RWPE2 (cell line): ENCODE data around the gene ZSCAN9.

Experiments
- ATAC-seq: fragments of 200-7000 bp; cut with Tn5 transposase; 3 replicates; pipeline ENCODE4 v1.9.1; 2021; ENCODE audit warnings: low read depth
- DNase-seq: peaks from one replicate; pipeline ENCODE4 v3.0.0-alpha.2; 2020; ENCODE audit warnings: low spot score
- H3K27ac ChIP-seq: fragments of 450-650 bp; 2 replicates; pipeline ENCODE4 v1.5.1; 2017; ENCODE audit warnings: mild to moderate bottlenecking; ENCODE audit not compliant: poor library complexity, severe bottlenecking
- H3K27me3 ChIP-seq: fragments of 250-450 bp; sonication (Bioruptor Pico); 2 replicates; pipeline ENCODE4 v1.5.1; 2021; ENCODE audit warnings: mild to moderate bottlenecking, moderate library complexity; ENCODE audit not compliant: insufficient read depth, poor library complexity, severe bottlenecking
- H3K36me3 ChIP-seq: fragments of 250-450 bp; sonication (Bioruptor Pico); 2 replicates; pipeline ENCODE4 v1.5.1; 2020; ENCODE audit warnings: low read depth, mild to moderate bottlenecking, moderate library complexity
- H3K4me1 ChIP-seq: fragments of 250-450 bp; sonication (Bioruptor Pico); 2 replicates; pipeline ENCODE4 v1.5.1; 2021; ENCODE audit warnings: mild to moderate bottlenecking, moderate library complexity; ENCODE audit not compliant: insufficient read depth, poor library complexity, severe bottlenecking
- H3K4me3 ChIP-seq: fragments of 250-450 bp; sonication (Bioruptor Pico); 2 replicates; pipeline ENCODE4 v1.5.1; 2021; ENCODE audit warnings: mild to moderate bottlenecking, moderate library complexity; ENCODE audit not compliant: severe bottlenecking
- H3K9me3 ChIP-seq: fragments of 250-450 bp; sonication (Bioruptor Pico); 2 replicates; pipeline ENCODE4 v1.5.1; 2021; ENCODE audit warnings: mild to moderate bottlenecking, moderate library complexity; ENCODE audit not compliant: severe bottlenecking
- CTCF ChIP-seq: fragments of 450-650 bp; IDR thresholded peaks from one replicate; pipeline ENCODE4 v1.5.1; 2017; ENCODE audit warnings: mild to moderate bottlenecking, moderate library complexity; ENCODE audit not compliant: poor library complexity, severe bottlenecking

ZSCAN9 gene

DNA sequence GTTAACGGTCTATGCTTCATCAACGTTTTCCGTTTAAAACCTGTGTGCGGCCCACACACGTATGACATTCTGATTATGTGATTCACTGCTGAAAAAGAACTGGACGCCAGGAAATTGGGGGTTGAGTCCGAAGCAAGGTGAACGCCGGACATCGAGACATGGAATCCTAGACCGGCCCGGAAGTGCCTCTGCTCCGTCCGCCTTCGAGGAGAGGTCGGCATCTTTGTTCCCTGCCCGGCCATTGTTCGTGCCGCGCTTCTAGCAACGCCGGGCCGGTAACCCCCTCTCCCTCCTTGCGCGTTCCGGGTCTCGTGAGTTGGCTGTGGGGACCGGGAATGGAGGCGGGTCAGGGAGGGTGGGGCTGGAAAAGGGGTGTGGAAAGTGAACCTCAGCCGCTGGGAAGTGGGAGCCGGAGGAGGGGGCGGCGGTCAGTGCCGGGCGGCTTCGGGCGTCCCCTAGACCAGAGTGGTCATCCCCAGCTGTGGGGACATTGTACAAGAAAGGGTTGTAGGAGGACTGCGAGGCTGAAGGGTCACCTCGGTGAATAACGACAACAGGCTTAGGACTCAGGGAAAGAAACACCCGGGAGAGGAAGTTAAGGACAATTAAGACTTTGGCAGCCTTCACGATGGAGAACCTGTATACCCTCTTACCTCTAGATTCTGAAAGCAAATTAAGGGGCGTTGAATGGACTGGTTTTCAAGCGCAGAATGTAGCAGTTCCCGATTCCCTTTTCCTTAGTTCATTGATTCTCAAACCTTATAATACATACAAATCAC, at the start of gene ZSCAN9:
Gene ZSCAN9 (plus strand): TSS at position 220 of the 779 bp plus-strand sequence. CDS start 1,810 bp downstream, outside the sequence.
- H3K9me3 ChIP-seq = no peaks in the 10 kb centered on the region
- H3K27ac ChIP-seq = peak within 1 kb of the TSS; percentile 63
- peaks cover 39% of the 10 kb centered on the region for H3K36me3 ChIP-seq
- DNase-seq = peak; percentile 89
- H3K27me3 ChIP-seq = no peaks in the 10 kb centered on the region
- TF ChIP-seq CTCF = no peak
- H3K4me1 ChIP-seq = peaks cover 12% of the 10 kb centered on the region
- peak within 1 kb of the TSS; percentile 64 for H3K4me3 ChIP-seq
- ATAC-seq = peak; percentile 97

- no peak for TF ChIP-seq CTCF
- Histone ChIP-seq H3K9me3 (no peaks in the 10 kb centered on the region), H3K27me3 (no peaks in the 10 kb centered on the region), H3K36me3 (no peaks in the 10 kb centered on the region), H3K27ac (no peak overlapping the region), H3K4me1 (no peaks in the 10 kb centered on the region), H3K4me3 (no peak overlapping the region)
- no peak for DNase-seq
- no peak for ATAC-seq
Observed at GRCh38 chr6:28176373-28176772, 48.7 kb upstream of the ZSCAN9 start.

DNA sequence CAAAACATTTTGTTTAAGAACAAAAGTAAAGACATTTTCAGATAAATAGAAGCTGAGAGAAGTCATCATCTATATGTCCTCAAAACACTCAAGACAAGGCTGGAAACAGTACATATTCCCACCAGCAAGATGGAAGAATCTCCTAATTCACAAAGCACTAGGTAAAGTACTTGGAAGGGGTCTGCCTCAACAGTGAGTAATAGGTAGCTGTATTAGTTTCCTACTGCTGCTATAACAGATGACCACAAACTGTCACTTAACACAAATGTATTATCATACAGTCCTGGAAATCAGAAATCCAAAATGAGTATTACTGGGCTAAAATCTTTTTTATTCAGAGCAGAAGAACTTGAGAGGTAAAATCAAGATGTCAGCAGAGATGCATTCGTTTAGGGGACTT, 42.8 kb upstream of the ZSCAN9 start:
- H3K36me3 ChIP-seq = no peaks in the 10 kb centered on the region
- H3K27ac ChIP-seq = no peak overlapping the region
- ATAC-seq (no peak), DNase-seq (no peak)
- no peaks in the 10 kb centered on the region for H3K4me1 ChIP-seq
- no peak for TF ChIP-seq CTCF
- no peak overlapping the region for H3K4me3 ChIP-seq
- no peaks in the 10 kb centered on the region for H3K27me3 ChIP-seq
- H3K9me3 ChIP-seq = peaks cover 7% of the 10 kb centered on the region

DNA sequence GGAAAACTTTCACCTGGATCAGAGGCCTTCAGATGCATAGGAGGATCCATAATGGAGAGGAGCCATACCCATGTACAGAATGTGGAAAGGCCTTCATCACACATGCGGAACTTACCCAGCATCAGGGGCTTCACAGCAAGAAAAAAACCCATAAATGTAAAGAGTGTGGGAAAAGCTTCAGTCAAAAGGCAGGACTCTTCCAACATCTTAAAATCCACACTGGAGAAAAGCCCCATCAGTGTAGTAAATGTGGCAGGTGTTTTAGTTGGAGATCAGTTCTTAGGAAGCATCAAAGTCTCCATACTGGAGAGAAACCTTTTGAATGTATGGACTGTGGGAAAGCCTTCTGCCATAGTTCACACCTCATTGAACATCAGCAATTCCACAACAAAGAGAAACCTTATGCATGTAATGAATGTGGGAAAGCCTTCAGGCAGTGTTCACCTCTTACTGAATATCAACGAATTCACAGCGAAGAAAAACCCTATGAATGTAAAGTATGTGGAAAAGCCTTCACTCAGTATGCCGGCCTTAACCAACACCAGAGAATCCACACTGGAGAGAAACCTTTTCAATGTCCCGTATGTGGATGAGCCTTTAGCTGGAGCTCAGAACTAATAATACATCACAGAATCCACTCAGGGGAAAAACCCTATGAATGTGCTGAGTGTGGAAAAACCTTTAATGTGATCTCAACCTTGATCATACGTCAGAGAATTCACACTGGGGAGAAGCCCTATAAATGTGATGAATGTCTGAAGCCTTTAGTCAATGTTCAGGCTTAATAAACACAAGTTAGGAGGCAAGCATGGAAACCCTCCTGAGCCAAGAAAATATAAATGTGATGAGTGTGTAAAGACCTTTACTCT, 36.7 kb upstream of the ZSCAN9 start:
- H3K4me1 ChIP-seq = no peaks in the 10 kb centered on the region
- no peak for TF ChIP-seq CTCF
- H3K27me3 ChIP-seq = no peaks in the 10 kb centered on the region
- H3K27ac ChIP-seq = no peak overlapping the region
- no peak for DNase-seq
- peaks cover 21% of the 10 kb centered on the region for H3K9me3 ChIP-seq
- ATAC-seq = no peak
- H3K36me3 ChIP-seq = no peaks in the 10 kb centered on the region
- H3K4me3 ChIP-seq = no peak overlapping the region
